Measurements from ENCODE around the gene SPATS2L.

DNA sequence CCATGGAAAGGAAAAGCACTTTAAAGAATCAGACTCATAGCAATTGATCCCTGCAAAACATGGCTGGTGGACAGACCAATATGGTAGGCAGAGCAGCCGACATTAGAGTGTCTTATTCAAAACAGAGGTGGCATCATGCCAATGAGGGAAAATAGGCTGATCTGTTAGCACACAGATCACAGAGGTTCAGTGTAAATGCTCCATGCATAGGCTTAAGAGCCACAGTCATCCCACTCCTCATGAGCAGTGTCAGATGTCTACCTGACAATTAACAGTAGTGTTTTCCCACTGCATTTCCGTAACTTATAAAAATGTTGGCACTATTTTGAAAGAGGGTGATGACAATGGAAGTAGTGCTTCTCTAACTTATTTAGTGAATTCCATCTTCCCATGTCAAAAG, 86.7 kb downstream of the SPATS2L start:
- TF ChIP-seq POLR2A (IDR thresholded peaks at IDR 0.05; ENCODE audit: low read depth) (no peak), POLR2AphosphoS5 (IDR thresholded peaks at IDR 0.05) (no peak), EP300 (IDR thresholded peaks at IDR 0.05) (no peak)
- TF ChIP-seq, protein P1, sequence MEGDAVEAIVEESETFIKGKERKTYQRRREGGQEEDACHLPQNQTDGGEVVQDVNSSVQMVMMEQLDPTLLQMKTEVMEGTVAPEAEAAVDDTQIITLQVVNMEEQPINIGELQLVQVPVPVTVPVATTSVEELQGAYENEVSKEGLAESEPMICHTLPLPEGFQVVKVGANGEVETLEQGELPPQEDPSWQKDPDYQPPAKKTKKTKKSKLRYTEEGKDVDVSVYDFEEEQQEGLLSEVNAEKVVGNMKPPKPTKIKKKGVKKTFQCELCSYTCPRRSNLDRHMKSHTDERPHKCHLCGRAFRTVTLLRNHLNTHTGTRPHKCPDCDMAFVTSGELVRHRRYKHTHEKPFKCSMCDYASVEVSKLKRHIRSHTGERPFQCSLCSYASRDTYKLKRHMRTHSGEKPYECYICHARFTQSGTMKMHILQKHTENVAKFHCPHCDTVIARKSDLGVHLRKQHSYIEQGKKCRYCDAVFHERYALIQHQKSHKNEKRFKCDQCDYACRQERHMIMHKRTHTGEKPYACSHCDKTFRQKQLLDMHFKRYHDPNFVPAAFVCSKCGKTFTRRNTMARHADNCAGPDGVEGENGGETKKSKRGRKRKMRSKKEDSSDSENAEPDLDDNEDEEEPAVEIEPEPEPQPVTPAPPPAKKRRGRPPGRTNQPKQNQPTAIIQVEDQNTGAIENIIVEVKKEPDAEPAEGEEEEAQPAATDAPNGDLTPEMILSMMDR (IDR thresholded peaks at IDR 0.05): no peak

Data from esophagus muscularis mucosa (tissue), 4 donors.